Measurements from ENCODE around the gene HLA-DRB1. TPM values are rescaled to one million over a fixed set of nuclear protein-coding genes. Genes with fewer than 3 reads are reported as not detected.

HLA-DRB1 gene
- total and polyA plus RNA-seq, 2 donors (not counting 3 experiments of a cell fraction or from before 2014, with no cell fraction given): not detected

DNA sequence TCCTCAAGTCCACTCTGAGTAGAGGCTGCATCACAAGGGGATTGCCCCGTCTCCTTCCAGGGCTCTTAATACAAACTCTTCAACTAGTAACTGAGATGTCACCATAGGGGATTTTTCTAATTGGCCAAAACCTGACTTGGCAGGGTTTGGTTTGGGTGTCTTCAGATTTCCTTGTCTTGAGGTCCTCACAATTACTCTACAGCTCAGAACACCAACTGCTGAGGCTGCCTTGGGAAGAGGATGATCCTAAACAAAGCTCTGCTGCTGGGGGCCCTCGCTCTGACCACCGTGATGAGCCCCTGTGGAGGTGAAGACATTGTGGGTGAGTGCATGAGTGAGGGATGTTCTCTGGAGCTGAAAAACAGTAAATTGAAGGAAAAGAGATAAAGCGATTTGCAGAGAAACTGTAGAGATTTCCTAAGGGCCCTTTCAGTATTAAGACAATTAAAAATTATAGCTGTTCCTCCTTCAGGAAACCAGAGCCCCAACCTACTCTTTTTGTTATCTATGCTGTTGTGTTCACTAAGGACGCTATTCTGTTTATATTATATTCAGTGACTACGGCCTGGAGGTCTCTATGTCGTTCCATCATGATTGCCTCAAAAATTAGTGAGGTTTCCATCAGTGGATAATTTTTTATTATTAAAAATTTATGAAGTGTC is 47.7 kb upstream of the HLA-DRB1 start, which contains the start of gene HLA-DQA1:
Gene HLA-DQA1 (plus strand): TSS at position 188 of the 662 bp plus-strand sequence. CDS start 53 bp downstream, at position 241.
- no peak within 1 kb of the TSS for H3K27ac ChIP-seq (ENCODE audit: insufficient read depth, low read depth, low read length)
- no peaks in the 10 kb centered on the region for H3K9me1 ChIP-seq (replicated peaks; ENCODE audit: control insufficient read depth, extremely low read depth, insufficient read depth, low read length)
- FAIRE-seq: no peak

More for the DNA sequence above, 47.7 kb upstream of the HLA-DRB1 start, which contains the start of gene HLA-DQA1:
- Histone ChIP-seq H3K9me3 (replicated peaks; ENCODE audit: control insufficient read depth, insufficient read depth, low read length) (no peaks in the 10 kb centered on the region), H3K4me1 (ENCODE audit: control insufficient read depth, extremely low read depth, insufficient read depth, low read length) (no peaks in the 10 kb centered on the region), H3K79me2 (ENCODE audit: control insufficient read depth, insufficient read depth, low read length) (no peaks in the 10 kb centered on the region), H3K36me3 (ENCODE audit: control insufficient read depth in 2 of 2, extremely low read depth in 1 of 2, insufficient read depth in 2 of 2, low read length in 2 of 2) (no peaks in the 10 kb centered on the region), H3K9ac (replicated peaks; ENCODE audit: extremely low read depth, insufficient read depth, low read length) (no peak within 1 kb of the TSS), H4K20me1 (replicated peaks; ENCODE audit: control insufficient read depth, extremely low read depth, insufficient read depth, low read length) (no peaks in the 10 kb centered on the region), H2AFZ (ENCODE audit: low read depth, low read length) (no peak within 1 kb of the TSS), H3K4me2 (ENCODE audit: insufficient read depth, low read length) (no peak within 1 kb of the TSS), H3K4me3 (replicated peaks in 1 of 3; ENCODE audit: insufficient read depth in 1 of 3, low read depth in 1 of 3, low read length in 3 of 3) (no peak within 1 kb of the TSS), H3K27me3 (ENCODE audit: control insufficient read depth in 2 of 2, insufficient read depth in 2 of 2, low read length in 2 of 2) (peaks cover 0 to 4% of the 10 kb centered on the region in 2 experiments)
- BruUV-seq (replicated peaks): no TSS peak
- ChIA-PET POLR2A (no interaction called here), CTCF (interaction anchor here (1.3 kb wide), 1 partner anchor 15 kb away, joined by 5 read pairs; no protein-coding TSS in a partner anchor)
- TF ChIP-seq MYC (IDR thresholded peaks at IDR 0.05; ENCODE audit: low read depth, low read length) (no peak), POLR2AphosphoS5 (IDR thresholded peaks at IDR 0.05; ENCODE audit: insufficient read depth, low read depth, low read length) (no peak), GATA2 (IDR thresholded peaks at IDR 0.05; ENCODE audit: insufficient read depth, insufficient read length, low read depth, low read length) (no peak), POLR2A (IDR thresholded peaks at IDR 0.05; ENCODE audit: low read depth, low read length) (no peak), EZH2 (IDR thresholded peaks at IDR 0.05; ENCODE audit: borderline replicate concordance, low read depth, low read length, severe bottlenecking) (no peak), FOS (IDR thresholded peaks at IDR 0.05; ENCODE audit: borderline replicate concordance, insufficient read depth, low read length) (no peak), JUN (IDR thresholded peaks at IDR 0.05; ENCODE audit: borderline replicate concordance, insufficient read depth, insufficient read length, low read depth) (no peak)
- TF ChIP-seq, protein P1, sequence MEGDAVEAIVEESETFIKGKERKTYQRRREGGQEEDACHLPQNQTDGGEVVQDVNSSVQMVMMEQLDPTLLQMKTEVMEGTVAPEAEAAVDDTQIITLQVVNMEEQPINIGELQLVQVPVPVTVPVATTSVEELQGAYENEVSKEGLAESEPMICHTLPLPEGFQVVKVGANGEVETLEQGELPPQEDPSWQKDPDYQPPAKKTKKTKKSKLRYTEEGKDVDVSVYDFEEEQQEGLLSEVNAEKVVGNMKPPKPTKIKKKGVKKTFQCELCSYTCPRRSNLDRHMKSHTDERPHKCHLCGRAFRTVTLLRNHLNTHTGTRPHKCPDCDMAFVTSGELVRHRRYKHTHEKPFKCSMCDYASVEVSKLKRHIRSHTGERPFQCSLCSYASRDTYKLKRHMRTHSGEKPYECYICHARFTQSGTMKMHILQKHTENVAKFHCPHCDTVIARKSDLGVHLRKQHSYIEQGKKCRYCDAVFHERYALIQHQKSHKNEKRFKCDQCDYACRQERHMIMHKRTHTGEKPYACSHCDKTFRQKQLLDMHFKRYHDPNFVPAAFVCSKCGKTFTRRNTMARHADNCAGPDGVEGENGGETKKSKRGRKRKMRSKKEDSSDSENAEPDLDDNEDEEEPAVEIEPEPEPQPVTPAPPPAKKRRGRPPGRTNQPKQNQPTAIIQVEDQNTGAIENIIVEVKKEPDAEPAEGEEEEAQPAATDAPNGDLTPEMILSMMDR (IDR thresholded peaks at IDR 0.05; ENCODE audit: extremely low read depth in 1 of 2, insufficient read depth in 1 of 2, low read depth in 1 of 2, low read length in 2 of 2): no peak
- TF ChIP-seq, protein P2, sequence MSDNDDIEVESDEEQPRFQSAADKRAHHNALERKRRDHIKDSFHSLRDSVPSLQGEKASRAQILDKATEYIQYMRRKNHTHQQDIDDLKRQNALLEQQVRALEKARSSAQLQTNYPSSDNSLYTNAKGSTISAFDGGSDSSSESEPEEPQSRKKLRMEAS (IDR thresholded peaks at IDR 0.05; ENCODE audit: insufficient read depth, insufficient read length): no peak
- no peak for DNase-seq (ENCODE audit: low read depth, low spot score)
- dilution Hi-C loops (cut with MboI; ENCODE audit: extremely low pct_ligation_motif_present, low sequenced_read_pairs): no loop called here
- intact Hi-C loops (cut with micrococcal nuclease): no loop called here
